PC-9 (cell line): Measurements from ENCODE around the gene EPHB1.

Source experiments
- CTCF ChIP-seq: fragments of 200-600 bp; sonication (generic); conservative IDR thresholded peaks from 2 replicates; pipeline ENCODE4 v1.6.1; 2017; ENCODE audit warnings: mixed run types, antibody characterized with exemption, mild to moderate bottlenecking, moderate library complexity
- EZH2 ChIP-seq: fragments of 200-600 bp; sonication (generic); IDR thresholded peaks from 2 replicates; pipeline ENCODE4 v1.8.0; 2017; ENCODE audit warnings: antibody characterized with exemption, low read depth

GRCh38 chr3:135145581-135145980 lies 350.5 kb downstream of the EPHB1 start:
- TF ChIP-seq CTCF (no peak), EZH2 (no peak)
